ENCODE measurements around the gene KLF16.
A peak's percentile ranks its signal among the peaks of the same experiment; 100 is the strongest.

KLF16 gene

GRCh38 chr19:1866693-1867348, 3.4 kb upstream of the KLF16 start:
- no peak for DNase-seq

- DNase-seq = no peak
Measured at GRCh38 chr19:1865172-1866010, 2.0 kb upstream of the KLF16 start.

- no peak for DNase-seq
Measured at GRCh38 chr19:1864480-1865171, 1.2 kb upstream of the KLF16 start.

DNA sequence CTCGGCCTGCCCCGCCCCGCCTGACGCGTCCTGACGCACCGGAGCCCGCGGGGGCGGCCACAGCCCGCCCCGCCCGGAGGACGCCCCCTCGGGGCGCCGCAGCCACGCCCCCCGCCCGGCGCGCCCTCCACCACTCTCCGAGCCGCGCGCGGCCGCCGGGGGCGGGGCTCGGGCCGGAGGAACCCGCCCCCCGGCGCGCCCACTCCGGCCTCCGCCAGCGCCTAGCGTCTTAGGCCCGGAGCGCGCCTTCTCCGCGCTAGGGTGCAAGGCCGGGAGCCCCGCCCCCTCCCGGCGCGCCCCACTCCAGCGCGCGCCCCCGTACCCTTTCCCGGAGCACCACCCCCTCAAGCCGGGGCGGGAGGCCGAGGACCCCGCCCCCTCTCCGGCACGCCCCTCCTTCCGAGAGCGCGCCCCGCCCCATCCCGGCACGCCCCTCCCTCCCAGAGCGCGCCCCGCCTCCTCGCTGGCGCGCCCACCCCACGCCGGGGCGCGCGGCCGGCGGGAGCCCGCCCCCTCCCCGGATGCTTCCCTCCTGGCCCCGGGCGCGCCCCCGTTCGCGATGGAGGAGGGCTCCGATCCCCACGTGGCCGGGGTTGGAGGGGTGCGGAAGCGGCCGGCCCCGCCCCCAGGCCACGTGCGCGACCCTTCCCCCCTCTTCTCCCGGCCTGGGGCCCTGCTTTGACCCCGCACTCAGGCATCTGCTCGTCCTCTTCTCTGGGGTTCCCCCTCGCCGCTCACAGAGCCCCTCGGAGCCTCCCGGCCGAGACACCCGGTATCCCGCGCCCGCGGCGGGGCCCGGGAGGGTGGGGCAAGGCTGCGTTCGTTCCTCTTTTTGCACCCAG, 480 bp upstream of the KLF16 start:
- peak; percentile 72 for DNase-seq

GRCh38 chr19:1862424-1863327, 703 bp downstream of the KLF16 start:
- no peak for DNase-seq

DNA sequence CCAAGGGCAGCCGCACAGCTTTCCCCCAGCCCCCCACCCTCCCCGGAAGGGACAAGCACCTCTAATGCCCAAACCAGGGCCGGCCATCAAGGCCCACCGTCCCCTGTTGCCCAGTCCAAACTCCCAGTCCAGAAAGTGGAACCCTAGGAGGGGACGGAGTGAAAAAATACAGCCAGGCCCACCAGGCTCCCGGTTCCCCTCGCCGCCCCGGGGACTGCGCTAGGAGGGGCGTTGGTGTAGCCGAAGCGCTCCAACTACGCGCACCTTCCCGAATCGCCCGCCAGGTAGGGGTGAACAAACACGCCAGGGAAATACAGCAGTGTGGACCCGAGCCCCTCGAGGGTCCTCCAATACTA, 1.3 kb downstream of the KLF16 start:
- DNase-seq = no peak

- DNase-seq = no peak
Measured at GRCh38 chr19:1861599-1862031, 1.8 kb downstream of the KLF16 start.

DNA sequence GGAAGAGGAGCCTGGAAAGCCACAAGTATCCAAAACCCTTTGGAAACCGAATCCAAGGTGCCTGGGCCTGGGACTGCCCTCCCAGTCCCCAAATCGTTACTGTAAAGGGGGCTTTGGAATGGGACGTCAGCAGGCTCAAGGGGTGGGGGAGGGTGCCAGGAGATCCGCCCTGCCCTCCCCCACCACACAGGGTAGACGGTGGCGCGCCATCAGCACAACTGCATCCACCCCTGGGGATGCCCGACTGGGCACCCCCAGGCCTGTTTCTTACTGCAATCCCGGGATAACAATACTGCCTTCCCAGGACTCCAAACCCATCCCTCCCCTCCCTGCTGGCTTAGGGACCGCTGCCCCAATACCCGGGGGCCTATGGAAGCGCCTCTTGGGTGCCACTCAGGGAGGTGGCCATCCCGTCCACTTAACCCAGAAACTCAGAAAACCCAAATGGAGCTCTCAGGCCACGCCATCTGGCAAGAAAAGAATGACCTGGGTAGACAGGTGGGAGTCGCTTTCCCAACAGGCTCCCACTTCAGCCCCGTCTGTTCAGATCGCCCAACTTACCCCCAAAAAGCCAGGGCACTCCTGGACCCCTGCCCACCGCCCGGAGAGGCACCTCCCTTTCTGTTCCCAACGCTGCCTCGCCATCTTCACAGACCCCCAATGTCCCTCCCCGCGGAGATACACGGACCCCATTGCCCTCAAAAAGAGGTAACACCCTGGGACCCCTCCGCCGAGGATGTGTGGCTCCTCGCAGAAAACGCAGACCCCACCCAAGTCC, 2.4 kb downstream of the KLF16 start:
- DNase-seq = no peak

DNA sequence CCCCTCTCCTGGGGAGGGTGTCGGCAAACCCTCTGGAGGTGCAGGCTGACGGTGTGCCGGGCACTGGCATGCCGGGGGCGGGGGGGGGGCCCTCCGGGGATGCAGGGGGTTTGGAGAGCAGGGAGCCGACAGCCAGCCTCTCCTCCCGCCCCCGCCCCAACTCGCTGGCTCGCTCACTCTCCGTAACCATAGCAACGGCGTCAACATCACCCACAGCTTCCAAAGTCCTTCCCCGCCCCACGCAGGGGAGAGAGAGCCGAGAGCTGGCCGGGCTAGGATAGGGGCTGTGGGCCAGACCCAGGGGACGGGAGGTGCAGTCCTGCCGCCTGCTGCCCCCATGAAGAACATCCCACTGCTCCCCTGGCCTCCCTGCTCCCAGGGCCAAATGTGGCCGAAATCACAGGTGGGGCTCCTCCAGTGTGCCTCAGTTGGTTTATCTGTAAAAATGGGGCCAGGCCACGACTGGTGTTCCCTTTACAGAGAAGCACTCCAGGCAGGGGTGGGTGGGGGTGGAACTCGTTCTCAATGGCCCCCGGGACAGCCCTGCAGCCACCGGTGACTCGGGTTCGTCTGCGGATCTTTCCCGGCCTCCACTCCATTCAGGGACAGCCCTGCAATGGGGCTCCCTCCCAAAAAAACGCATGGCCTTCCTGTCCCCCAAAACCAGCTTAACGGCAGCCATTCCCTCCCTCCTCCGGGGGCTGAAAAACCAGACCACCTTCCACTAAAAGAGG, 3.2 kb downstream of the KLF16 start:
- no peak for DNase-seq

DNA sequence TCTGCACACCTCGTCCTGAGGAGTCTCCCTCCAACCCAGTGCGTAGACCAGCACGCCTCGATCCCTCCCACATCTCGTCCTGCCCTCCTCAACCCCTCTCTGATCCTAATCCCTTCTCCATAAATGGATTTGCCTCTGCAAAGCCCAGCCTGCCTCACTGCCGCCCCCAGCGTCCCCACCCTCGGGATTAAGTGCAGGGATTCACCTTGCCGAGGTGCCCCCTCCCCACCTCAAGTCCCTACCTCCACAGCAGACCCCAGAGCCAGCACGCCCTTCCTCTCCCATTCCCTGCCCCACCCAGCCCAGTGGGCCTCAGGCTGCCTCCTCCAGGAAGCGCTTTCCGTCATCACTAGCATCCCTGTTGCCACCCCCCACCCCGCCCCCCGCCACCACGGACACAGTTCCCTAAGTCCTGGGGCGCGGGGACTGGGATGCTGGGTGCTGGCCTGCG, 4.0 kb downstream of the KLF16 start:
- no peak for DNase-seq

GRCh38 chr19:1858412-1859081, 4.8 kb downstream of the KLF16 start:
- DNase-seq = no peak

DNA sequence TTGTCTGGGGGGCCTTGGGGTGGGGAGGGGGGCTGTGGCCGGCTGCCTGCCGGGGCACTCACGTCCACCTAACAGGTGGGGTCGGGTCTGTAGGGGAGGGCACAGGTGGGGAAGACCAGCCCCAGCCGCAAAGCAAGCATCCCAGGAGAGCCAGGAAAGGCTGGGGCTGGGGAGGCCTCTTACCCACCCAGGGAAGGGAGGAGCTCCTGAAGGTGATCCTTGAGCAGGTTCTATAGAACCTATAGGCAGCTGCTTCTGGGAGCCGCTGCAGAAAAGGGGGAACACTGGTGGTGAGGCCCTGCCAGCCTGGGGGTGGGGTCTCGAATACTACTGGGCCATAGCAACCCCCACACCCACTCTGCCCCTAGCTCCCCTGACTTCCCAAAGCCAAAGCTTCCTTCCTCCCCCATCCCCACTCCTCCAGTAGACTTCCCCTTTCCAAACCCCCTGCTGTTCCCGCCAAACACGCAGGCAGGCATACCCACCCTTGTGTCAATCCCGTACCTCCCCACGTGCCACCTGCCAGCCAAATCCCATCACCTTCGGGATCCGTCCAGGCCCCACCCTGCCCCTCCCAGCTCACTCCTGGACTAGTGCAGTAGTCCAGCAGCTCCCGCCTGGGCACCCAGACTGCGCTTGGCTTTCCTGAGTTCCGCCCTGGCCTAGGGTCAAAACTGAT, 5.6 kb downstream of the KLF16 start:
- no peak for DNase-seq

DNA sequence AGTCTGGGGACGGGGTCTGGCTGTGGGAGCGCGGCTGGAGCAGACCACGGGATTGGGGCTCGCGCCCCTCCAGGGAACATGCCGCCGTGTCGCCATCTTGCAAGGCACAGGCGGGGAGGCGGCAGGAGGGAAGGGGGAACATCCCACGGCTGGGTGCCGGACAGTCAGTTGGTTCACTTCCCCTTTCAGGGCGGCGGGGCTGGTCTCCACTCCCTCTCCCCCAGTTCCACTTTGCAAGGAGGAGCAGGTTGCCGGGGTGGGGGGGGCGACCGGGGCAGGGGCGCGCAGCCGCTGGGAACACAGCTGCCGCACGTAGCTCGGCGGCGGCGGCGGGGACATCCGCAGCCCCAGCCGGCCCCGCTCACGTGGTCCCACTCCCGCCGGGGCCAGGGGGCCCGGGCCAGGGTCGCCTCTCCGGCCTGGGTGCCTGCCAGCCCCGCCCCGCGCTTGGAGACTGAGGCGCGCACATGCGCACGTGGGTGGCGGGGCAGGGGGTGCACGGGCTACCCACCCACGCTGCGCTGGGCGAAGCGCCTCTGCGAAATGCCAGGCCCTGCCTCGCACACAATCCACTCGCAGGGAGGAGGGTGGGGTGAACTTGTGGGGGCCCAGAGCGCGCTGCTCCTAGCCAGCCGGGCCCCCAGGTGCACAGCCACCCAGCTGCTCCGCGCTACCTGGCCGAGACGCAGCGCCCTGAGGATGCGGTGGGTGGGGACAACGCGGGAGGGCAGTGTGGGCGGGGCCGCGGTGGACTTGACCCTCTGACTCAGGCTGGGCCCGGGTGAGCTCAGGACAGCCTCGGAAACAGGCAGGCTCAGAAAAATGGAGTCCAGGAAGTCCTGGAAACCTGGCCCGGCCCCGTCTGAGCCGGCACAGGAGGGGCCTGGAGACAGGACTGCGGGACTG, 6.4 kb downstream of the KLF16 start:
- DNase-seq = peak; percentile 26

DNA sequence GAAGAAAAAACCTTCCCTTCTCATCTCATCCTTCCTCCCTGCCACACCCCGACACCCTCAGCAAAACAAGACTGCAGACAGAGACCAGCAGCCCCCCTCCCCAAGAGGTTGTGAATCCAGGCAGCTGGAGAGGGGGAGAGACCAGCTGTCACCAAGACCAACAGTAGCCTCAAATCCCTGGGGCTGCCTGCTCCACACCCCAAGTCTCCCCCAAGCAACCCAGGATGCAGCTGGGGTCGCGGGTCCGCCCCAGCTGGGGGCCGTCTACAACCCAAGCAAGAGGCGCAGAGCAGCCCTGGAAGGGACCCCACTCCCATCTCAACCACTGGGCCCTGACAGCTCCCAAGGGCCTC, 7.1 kb downstream of the KLF16 start:
- DNase-seq = no peak

DNA sequence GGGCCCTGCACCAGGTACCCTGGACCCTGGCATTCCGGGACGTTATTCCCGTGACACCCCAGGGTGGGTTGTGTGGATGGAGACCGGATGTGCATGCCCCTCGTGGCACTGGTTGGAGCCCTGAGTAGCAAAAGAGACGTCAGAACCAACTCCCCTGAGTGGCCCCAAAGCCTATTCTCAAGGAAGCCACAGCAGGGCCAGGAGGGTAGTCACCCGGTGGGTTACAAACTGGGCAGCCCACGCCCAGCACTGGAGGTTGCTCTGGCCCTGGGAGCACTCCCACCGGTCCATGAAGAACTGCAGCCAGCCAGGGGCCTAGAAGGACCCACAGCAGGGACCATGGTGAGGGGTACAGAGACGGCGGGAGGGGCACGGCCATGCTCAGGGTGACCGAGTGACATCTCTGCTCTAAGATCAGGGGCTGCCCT, 7.5 kb downstream of the KLF16 start:
- no peak for DNase-seq

DNA sequence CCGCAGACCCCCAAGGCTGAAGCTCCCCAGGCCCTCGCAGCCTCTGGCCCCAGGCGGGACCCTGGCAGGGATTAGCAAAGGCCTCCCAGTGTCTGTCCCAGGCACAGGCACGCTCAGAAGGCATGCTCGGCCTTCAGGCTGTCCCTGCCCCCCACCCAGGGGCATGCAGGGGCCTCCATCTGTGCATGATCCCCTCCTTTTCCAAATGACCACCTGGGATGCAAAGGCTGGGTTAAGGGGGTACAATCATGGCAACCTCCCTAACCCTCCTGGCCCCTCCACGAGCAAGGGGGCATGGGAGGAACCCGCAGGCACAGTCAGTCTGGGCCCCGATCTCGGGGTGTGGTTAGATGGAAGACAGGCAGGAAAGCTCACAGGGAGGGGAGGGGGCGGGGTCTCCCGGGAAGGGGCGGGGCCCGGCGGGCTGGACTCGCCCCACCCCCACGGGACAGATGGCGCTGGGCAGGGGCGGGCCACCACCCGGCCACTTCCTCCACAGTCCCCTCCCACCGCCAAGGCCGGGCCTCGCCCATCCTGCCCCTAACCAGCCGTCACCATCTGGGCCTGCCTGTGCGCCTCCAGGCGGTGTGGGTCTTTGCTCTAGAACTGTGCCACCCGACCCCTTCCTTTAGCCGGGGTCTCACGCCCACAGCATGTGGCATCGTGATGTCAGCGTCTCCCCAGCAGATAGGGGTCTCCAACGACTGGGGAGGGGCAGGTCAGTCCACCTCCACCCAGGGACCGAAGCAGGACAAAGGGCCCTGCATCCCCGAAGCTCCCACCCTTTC, 8.1 kb downstream of the KLF16 start:
- DNase-seq = no peak

GRCh38 chr19:1854542-1855039, 8.8 kb downstream of the KLF16 start:
- DNase-seq = no peak
